Measurements from ENCODE around the gene RHEBL1.

The RHEBL1 gene

DNA sequence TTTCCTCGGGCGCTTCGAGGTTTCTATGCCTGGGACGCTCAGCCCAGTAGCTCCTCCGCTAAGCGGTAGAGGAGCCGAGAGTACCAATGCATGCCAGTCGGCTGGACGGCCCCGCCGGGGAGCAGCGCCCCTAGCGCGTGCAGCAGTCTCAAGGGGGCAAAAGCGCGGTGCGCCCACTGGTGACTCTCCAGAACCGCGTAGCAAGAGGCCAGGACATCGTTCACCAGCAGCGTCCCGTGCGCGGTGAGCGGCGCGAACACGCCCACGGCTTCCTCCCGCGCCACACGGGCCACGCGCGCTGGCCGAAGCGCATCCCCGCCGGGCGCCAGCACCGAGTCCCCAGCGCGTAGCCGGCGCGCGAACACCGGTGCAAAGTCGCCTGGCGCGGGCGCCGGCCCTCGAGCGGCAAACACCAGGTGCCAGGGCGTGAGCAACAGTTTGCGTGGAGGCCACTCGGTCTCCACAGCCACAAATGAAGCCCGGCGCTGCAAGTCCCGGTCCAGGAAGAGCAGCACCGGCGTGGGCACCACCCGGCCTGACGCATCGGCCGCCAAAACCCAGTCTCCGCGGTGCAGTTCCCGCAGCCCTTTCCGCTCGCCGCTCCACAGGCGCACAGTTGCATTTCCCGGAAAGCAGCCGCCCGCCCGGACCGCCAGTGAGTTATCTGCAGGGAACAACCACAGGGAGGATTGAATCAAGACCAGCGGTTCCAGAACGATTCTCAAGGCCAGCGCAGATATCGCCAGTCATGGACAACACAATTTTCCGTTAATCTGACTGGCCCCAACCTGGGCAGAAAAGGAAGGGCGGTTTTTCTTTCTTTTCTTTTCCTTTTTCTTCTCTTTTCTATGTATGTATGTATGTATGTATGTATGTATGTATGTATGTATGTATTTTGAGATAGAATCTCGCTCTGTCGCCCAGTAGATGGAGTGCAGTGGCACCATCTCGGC lies 20.3 kb upstream of the RHEBL1 start:
- in situ Hi-C loops (cut with MboI; ENCODE audit: low sequenced_read_pairs) = no loop called here

- in situ Hi-C loops (cut with MboI; ENCODE audit: low sequenced_read_pairs) = no loop called here
Measured at GRCh38 chr12:49088932-49089330, 19.2 kb upstream of the RHEBL1 start.

DNA sequence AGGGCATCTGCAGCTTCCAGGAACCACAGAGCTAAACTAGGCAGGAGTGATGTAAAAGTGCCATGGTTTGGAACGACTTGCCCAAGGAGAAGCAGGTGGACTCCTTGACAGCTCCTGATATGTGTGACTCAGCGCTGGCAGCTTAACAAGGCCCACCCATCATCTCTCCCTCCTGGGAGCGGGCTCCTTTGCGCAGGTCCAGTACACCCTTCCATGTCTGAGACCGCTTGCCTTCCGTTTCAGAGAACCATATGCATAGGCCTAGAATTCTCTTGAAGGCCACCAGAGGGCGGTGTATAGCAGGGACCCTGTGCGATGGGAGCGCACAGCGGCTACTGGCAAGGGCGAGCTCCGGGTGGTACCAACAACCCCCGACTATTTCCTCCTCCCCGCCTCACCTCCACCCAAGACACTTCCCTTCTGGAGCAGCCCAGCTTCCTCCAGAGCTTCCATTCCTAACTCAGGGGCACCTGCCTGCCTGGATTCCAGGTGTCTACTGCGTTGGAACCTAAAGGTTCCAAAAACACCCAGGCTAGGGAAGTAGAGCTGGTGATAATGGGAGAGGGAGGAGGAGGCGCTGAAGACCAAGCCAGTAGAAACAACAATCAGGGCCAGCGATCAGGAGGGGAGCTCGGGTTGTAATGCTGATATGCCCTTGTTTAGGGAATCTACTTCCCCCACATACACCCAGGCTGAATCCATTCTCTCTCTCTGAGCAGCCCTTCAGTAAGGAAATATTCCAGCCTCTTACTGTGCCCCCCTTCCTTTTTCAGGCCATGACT lies 18.6 kb upstream of the RHEBL1 start:
- in situ Hi-C loops (cut with MboI; ENCODE audit: low sequenced_read_pairs) = no loop called here

DNA sequence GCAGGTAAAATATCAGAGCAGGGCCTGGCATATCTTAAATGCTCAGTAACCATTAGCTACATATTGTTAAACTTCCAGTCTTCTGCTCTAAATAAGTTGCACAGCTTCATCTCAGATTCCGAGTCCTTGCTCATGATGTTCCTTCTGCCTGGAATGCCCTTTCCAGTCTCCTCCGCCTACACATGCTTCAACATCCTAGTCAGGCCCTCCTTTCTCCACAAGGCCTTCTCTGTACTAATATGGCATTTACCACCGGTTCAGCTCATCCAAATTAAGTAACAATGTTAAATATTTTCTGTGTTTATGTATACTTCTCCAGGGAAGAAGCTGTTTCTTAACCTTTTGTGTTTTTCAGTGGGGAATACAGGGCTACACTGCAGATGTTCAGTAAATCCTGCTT lies 16.3 kb upstream of the RHEBL1 start:
- in situ Hi-C loops (cut with MboI; ENCODE audit: low sequenced_read_pairs) = no loop called here

- in situ Hi-C loops (cut with MboI; ENCODE audit: low sequenced_read_pairs) = no loop called here
Measured at GRCh38 chr12:49084438-49084837, 14.7 kb upstream of the RHEBL1 start.

- in situ Hi-C loops (cut with MboI; ENCODE audit: low sequenced_read_pairs) = no loop called here
Measured at GRCh38 chr12:49079793-49080192, 10.0 kb upstream of the RHEBL1 start.

DNA sequence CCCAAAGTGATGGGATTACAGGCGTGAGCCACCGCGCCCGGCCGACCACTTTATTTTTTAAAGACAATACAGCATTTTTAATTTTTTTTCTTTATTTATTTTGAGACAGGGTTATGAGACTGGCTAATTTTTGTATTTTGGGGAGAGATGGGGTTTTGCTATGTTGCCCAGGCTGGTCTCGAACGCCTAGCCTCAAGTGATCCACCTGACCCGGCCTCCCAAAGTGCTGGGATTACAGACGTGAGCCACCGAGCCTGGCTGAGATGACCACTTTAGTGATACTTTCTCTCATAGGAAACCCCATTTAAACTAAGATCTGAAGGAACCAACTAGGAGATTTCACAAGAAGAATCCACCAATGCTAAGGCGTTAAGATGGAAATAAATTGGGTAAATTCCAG lies 1.2 kb upstream of the RHEBL1 start:
- in situ Hi-C loops (cut with MboI; ENCODE audit: low sequenced_read_pairs) = no loop called here

- in situ Hi-C loops (cut with MboI; ENCODE audit: low sequenced_read_pairs) = loop anchor here (10.0 kb wide), 1 partner anchor 166 kb away; no protein-coding TSS in a partner anchor
Measured at GRCh38 chr12:49068879-49069506, 786 bp downstream of the RHEBL1 start.

GRCh38 chr12:49066120-49066519 lies 3.7 kb downstream of the RHEBL1 start:
- in situ Hi-C loops (cut with MboI; ENCODE audit: low sequenced_read_pairs) = loop anchor here (10.0 kb wide), 1 partner anchor 169 kb away; no protein-coding TSS in a partner anchor

GRCh38 chr12:49064767-49065152 lies 5.0 kb downstream of the RHEBL1 start:
- in situ Hi-C loops (cut with MboI; ENCODE audit: low sequenced_read_pairs) = loop anchor here (10.0 kb wide), 1 partner anchor 170 kb away; no protein-coding TSS in a partner anchor

DNA sequence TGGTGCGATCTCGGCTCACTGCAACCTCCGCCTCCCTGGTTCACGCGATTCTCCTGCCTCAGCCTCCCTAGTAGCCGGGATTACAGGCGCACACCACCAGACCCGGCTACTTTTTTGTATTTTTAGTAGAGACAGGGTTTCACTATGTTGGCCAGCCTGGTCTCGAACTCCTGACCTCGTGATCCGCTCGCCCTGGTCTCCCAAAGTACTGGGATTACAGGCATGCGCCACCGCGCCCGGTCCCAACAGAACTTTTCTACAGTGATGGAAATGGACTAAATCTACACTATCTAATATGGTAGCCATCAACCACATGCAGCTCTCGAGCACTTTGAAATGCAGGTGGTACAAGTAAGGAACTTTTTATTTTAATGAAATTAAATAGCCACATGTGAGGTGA lies 7.9 kb downstream of the RHEBL1 start:
- in situ Hi-C loops (cut with MboI; ENCODE audit: low sequenced_read_pairs) = loop anchor here (10.0 kb wide), 1 partner anchor 173 kb away; no protein-coding TSS in a partner anchor

GRCh38 chr12:49061157-49061650 lies 8.6 kb downstream of the RHEBL1 start:
- in situ Hi-C loops (cut with MboI; ENCODE audit: low sequenced_read_pairs) = loop anchor here (10.0 kb wide), 1 partner anchor 174 kb away; no protein-coding TSS in a partner anchor

DNA sequence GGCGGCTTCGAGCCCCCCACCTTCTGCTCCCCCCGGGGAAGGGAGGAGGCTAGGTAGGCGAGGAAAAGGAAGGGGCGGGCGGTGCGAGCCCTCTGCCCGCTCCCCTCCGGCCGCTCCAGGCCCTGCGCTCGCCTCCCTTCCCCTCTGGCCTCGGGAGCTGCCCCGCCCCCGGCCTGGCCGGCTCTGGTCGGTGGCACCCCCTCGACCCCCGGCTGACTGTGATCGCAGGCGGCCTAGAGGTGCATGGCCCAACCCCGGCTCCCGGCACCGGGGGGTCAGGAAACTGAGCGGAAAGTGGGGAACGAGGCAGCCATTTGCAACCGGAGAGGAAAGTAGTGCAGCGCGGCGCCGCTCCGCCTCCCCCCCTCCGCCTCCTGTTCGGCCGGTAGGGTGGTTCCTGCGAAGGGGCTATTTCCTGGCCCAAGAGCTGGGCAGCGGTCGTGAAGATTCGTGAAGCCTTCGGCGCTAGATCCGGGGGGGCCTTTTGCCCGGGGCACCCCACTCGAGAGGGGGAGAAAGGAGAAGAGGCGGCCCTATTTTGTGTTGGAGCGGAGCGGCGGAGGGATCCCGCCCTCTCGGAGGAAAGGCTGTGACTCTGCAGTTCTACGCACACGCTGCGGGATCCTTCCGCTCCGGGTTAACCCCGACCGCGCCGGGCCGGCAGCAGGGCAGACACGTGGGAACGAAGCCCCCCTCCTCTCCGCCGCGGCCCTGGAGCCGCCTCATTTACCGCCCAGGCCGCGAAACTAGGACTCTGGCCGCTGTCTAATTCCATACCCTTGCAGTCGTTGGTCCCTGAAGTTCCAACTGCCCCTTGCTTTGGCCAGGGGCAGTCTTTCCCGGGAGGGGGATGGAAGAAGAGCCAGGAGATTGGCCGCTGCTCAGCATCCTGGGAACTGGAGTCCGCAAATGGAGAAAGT lies 9.3 kb downstream of the RHEBL1 start, which contains the start of gene KMT2D:
KMT2D (minus strand) TSS at position 558 of the 920 bp plus-strand sequence. CDS start 5,470 bp downstream, outside the sequence.
- in situ Hi-C loops (cut with MboI; ENCODE audit: low sequenced_read_pairs) = loop anchor here (10.0 kb wide), 1 partner anchor 174 kb away; no protein-coding TSS in a partner anchor

DNA sequence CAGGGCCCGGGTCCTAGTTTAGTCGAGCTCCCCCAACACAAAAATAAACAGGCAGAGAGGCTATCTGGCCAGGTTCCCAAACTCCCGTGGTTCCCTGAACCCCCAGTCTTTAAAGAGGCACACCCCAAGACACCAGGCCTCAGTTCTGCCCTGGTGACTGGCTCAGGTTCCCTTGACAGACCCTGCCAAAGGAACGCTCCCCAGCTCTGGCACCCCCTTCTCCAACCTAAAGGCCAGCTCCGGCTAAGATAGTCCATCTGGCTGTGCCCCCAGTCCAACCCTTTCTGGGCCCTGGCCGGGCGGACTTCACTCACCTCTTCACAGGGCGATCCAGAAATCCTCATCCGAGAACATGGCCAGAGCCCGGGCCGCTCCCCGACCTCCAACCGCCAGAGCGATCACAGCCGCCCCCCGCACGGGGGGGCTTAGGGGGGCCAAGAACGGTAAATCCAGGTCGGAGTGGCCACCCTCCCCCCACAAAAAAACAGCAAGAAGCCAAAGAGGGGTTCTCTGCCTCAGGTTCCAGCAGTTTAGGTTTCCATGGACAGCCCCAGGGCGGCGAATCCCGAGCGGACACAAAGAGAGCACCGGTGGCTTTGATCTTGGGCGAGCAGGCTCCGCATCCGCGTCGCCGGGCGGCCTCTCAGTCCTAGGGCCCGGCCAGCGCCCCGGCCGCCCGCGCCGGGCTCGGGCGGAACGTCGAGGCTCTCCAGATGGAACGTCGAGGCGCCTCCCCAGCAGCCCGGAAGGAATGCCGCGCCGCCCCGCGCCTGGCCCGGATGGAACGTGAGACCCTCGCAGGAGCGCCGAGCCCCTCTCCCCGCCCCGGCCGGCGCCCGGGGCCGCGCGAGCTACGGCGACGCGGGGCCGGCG lies 10.2 kb downstream of the RHEBL1 start:
- in situ Hi-C loops (cut with MboI; ENCODE audit: low sequenced_read_pairs) = loop anchor here (10.0 kb wide), 1 partner anchor 175 kb away; no protein-coding TSS in a partner anchor

GRCh38 chr12:49059045-49059298 lies 10.8 kb downstream of the RHEBL1 start:
- in situ Hi-C loops (cut with MboI; ENCODE audit: low sequenced_read_pairs) = no loop called here

- in situ Hi-C loops (cut with MboI; ENCODE audit: low sequenced_read_pairs) = no loop called here
Measured at GRCh38 chr12:49058366-49059044, 11.3 kb downstream of the RHEBL1 start.

GRCh38 chr12:49057888-49058287 lies 11.9 kb downstream of the RHEBL1 start:
- in situ Hi-C loops (cut with MboI; ENCODE audit: low sequenced_read_pairs) = no loop called here
